Measurements from ENCODE around the gene CBX8.

The CBX8 gene

DNA sequence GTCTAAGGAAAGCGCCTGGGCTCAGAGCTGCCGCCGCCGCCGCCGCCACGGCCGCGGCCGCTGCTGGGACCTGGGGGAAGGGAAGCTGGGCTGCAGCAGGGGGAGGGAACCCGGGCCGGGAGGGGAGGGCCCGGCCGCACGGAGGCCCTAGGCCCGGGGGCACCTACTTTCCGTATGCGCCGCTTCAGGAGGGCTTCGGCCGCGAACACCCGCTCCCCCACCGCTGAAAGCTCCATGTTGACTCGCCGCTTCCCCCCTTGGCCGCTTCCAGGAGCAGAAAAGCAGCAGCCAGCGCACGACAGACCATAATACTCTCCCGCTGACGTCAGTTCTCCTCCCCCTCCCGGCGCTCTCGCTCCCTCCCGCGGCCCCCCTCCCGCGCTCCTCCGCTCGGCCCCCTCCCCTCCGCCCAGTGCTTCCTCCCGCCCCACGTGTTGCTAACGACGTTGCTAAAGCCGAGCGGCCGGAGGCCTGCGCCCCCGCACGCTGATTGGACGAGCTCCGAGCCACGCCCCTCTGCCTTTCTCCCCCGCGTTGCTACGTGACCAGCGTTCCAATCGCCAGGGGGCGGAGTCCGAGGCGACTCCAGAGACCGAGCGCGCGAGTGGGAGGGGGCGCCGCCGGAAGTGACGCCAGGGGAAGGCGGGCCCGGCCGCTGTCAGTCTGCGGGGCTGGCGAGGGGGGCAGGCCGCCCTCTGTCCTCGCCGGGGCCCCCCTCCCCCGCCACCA is at the start of gene CBX8:
Gene CBX8, minus strand, starts transcription at position 315 of the 729 bp plus-strand sequence. Its CDS starts 79 bp downstream, at position 236.
- peak; percentile 99 for DNase-seq (ENCODE audit: low read depth, low spot score)

DNA sequence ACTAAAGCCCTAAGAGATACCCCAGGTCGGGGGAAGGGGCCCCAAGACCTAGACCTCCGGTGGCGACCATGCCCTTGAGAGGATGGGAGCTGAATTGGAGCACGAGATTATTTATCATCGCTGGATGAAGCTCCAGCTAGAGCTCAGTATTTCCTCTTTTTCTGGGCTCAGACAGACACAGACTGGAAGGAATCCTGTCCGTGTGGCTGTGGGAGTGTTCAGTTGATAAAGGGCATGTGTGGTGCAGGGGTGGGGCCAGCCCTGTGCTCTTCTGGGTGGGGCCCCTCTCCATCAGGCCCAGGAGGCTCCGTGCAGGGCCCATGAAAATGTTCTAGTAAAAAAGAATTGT is 48.7 kb upstream of the CBX8 start:
- DNase-seq (ENCODE audit: low read depth, low spot score): no peak

DNA sequence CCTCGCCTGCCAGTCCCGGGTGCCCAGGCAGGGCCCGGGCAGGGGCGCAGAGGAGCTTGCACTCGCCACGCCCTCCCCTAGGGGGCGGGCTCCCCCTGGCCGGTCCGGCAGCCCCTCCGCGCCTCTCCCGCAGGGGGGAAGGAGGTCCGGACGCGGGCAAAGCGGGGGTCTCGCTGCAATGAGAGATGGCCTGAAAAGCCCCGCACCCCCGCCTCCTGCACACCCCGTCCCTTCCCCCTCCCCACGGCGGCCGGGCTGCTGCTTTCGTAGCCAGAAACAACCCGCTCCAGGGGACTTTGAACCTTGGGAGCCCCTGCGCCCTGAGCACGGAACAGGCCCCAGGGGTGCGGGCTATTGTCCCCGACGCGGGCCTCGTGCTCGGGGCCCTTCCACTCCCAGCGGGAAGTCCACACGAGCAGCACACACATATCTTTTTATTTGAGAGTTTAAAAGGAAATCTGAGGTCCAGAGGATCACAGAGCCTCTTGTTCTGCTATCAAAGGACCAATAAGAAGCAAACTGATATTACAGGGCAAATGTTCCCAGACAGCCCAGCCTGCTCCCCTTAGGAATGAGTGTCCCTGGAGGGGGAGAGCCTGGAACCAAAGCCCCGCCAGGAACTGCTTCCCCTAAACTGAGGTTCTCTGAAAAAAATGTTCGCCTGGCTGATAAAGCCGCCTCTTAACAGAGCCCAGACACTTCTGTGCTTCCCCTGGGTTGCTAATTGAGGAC is 48.2 kb upstream of the CBX8 start:
- no peak for DNase-seq (ENCODE audit: low read depth, low spot score)

DNA sequence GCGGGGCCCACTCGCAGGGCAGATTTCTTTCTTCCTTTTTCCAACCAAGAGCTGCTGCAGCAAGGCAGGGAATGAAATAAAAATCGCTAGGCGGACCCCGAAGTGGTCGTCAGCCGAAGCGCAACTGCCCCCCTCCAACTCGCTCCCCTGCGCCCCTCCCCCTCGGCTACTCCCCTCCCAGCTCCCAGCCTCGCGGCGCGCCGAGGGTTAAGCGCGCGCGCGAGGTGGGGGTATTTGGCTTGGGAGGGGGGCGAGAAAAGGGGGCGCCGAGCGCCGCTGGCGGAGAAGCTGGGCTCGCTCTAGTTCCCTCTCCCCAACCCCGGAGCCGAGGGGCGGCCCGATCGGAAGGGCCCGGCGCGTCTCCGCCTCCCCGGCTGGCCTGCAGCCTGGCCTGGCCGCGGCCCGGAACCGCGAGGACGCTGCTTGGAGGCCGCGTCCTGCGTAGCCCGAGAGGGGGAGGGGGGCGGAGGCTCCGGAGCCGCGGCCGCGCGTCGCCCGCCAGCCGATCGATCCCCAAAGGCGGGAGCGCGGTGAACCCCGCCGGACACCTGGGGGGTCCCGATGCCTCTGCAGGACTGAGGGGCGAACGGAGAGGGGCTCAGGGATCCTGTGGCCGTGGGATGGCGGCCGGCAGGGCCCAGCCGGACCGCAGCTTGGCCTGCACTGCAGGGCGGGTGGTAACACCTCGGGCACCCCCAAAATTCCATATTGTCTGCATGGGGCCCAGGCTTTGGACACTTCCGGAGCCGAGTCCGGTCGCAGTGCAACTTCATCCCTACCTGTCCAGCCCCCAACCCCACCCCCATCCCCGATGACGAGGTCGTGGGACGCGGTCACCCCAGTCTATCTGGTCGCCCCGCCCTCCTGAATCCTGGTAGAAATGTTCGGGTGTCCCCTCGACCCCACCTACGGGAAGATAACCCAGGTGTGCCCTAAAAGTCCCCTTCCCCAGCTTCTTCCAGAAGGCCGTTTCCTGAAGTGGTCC is 47.2 kb upstream of the CBX8 start:
- DNase-seq (ENCODE audit: low read depth, low spot score): no peak

DNA sequence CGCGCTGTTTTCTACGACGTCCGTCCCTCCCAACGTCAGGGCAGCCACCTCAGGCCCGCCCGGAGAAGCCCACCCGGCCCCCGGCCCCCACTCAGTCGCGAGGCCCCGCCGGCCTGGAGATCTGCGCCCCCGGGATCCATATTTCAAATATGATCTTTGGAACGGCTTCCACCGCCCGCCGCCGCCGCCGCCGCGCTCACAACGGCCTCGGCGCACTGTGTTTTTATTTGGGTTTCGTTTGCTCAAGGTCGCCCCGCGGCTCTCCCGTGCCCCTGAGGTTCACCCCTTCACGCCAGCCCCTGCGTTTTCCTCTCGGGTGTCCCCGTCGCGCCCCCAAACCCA is 46.6 kb upstream of the CBX8 start:
- DNase-seq (ENCODE audit: low read depth, low spot score): no peak

DNA sequence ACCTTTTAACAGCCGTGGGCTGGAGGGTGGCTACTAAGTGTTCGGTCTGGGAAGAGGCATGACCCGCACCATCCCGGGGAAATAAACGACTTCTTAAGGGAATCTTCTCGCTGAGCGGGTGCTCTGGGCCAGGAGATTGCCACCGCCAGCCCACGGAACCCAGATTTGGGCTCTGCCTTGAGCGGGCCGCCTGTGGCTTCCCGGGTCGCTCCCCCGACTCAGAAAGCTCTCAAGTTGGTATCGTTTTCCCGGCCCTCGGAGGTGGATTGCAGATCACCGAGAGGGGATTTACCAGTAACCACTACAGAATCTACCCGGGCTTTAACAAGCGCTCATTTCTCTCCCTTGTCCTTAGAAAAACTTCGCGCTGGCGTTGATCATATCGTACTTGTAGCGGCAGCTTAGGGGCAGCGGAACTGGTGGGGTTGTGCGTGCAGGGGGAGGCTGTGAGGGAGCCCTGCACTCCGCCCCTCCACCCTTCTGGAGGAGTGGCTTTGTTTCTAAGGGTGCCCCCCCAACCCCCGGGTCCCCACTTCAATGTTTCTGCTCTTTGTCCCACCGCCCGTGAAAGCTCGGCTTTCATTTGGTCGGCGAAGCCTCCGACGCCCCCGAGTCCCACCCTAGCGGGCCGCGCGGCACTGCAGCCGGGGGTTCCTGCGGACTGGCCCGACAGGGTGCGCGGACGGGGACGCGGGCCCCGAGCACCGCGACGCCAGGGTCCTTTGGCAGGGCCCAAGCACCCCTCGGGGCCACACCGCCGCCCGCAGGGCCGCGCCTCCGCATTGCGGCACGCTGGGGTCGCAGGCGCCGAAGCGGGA is 46.0 kb upstream of the CBX8 start:
- DNase-seq (ENCODE audit: low read depth, low spot score): no peak

DNA sequence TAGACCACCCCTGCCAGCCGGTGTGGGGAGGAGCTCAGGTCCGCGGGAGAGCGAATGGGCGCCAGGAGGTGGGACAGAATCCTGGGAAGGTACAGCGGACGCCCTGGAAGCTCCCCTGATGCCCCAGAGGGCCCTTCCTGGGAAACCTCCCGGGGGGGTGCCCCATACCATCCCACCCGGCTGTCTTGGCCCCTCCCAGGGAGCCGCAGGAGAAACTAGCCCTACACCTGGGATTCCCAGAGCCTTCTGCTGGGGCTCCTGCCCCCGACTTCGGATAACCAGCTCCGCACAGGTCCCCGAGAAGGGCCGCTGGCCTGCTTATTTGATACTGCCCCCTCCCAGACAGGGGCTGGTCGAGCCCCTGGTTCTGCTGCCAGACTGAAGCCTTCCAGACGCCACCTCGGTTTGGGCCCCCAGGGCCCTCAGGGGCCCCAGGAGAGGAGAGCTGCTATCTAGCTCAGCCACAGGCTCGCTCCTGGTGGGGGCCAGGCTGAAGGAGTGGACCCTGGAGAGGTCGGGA is 45.3 kb upstream of the CBX8 start:
- no peak for DNase-seq (ENCODE audit: low read depth, low spot score)

DNA sequence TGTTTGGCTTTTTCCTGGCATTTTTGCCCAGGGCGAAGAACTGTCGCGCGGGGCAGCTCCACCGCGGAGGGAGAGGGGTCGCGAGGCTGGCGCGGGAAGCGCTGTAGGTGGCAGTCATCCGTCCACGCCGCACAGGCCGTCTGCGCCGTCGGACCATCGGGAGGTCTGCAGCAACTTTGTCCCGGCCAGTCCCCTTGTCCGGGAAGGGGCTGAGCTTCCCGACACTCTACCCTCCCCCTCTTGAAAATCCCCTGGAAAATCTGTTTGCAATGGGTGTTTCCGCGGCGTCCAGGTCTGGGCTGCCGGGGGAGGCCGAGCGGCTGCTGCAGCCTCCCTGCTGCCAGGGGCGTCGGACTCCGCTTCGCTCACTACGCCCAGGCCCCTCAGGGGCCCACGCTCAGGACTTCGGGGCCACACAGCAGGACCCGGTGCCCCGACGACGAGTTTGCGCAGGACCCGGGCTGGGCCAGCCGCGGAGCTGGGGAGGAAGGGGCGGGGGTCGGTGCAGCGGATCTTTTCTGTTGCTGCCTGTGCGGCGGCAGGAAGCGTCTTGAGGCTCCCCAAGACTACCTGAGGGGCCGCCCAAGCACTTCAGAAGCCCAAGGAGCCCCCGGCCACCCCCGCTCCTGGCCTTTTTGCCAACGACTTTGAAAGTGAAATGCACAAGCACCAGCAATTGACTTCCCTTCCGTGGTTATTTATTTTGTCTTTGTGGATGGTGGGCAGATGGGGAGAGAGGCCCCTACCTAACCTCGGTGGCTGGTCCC is 44.7 kb upstream of the CBX8 start:
- DNase-seq (ENCODE audit: low read depth, low spot score): no peak

DNA sequence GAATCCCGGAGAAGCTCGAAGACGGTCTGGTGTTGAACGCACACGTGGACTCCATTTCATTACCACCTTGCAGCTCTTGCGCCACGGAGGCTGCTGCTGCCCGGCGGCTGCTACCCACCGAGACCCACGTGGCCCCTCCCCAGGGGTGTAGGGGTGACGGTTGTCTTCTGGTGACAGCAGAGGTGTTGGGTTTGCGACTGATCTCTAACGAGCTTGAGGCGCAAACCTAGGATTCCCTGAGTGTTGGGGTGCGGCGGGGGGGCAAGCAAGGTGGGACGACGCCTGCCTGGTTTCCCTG is 44.1 kb upstream of the CBX8 start:
- no peak for DNase-seq (ENCODE audit: low read depth, low spot score)

DNA sequence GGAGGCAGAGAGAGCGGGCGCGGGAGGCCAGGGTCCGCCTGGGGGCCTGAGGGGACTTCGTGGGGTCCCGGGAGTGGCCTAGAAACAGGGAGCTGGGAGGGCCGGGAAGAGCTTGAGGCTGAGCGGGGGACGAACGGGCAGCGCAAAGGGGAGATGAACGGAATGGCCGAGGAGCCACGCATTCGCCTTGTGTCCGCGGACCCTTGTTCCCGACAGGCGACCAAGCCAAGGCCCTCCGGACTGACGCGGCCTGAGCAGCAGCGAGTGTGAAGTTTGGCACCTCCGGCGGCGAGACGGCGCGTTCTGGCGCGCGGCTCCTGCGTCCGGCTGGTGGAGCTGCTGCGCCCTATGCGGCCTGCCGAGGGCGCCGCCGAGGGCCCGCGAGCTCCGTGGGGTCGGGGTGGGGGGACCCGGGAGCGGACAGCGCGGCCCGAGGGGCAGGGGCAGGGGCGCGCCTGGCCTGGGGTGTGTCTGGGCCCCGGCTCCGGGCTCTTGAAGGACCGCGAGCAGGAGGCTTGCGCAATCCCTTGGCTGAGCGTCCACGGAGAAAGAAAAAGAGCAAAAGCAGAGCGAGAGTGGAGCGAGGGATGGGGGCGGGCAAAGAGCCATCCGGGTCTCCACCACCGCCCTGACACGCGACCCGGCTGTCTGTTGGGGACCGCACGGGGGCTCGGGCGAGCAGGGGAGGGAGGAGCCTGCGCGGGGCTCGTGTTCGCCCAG is 43.6 kb upstream of the CBX8 start:
- DNase-seq (ENCODE audit: low read depth, low spot score): no peak

DNA sequence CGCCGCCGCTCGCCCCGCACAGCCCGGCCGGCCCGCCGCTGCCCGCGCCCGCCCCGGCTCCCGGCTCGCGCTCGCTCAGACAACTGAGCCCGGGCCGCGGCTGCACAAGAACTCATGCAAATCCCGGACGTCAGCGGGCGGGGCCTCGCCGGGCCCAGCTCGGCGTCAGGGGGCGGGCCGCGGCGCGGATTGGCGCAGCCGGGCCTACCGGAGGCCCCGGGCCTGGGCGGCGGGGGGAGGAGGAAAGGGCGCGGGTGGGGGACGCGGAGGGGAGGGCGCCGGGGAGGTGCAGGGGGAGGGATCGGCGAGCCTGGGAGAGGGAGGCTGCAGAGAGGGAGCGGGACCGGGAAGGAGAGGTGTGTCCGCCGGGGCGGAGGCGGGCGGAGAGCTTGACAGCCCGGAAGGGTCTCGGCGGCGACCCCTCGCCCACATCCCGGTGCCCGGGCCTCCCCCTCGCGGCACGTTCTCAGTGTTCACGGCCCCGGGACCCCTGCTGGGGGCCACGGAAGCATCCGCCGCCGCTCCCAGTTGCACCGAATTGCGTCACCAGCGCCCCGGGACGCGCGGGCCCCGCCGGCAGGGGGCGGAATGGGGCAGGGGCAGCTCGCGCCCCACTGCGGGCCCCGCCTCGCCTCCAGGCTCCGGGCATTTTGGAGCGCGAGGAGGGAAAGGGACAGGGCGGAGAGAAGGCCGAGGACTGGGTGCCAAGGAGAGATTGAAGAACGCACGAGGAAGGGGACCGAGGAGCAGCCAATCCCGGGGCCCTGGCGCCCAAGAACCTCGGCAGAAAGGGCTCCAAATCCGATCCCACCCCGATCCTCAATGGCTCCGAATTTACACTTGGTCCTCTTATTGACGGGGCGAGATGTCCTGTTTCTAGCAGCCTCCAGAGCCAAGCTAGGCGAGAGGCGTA is 42.7 kb upstream of the CBX8 start, which contains the start of gene CBX4:
Gene CBX4, minus strand, starts transcription at position 85 of the 913 bp plus-strand sequence. CDS start 189 bp downstream, outside the sequence.
- DNase-seq (ENCODE audit: low read depth, low spot score): peak; percentile 67

DNA sequence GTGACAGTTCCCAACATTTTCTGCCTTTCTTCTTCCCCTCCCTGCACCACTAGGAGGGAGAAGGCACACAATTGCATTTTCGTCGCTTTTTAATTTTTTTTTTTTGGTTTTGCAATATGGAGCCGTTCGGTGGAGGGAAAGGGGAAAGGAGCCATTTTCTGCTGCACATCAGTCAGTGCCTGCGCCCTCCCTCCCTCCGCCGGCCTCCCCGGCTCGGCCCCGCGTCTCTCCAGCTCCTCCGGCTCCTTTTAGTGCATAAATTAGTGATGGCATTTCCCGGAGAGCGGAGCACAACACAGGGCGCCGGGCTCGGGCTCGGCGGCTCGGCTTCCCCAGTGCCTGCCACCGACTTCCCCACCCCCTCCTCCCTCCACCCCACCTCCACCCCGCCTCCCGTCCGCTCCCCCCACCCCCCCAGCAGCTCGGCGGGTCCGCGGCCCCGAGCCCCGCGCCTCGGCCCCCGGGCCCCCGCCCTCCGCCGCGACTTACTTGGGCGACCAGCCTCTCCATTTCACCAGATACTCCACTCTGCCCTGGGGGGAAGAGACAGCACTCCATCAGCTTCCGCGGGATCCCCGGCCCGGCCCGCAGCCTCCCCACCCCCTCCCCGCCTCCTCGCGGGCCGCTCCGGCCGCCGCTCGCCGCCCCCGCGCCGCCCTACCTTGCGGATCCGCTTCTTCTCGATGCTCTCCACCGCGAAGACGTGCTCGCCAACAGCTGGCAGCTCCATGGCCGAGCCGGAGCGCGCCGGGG is 41.8 kb upstream of the CBX8 start:
- DNase-seq (ENCODE audit: low read depth, low spot score): no peak

DNA sequence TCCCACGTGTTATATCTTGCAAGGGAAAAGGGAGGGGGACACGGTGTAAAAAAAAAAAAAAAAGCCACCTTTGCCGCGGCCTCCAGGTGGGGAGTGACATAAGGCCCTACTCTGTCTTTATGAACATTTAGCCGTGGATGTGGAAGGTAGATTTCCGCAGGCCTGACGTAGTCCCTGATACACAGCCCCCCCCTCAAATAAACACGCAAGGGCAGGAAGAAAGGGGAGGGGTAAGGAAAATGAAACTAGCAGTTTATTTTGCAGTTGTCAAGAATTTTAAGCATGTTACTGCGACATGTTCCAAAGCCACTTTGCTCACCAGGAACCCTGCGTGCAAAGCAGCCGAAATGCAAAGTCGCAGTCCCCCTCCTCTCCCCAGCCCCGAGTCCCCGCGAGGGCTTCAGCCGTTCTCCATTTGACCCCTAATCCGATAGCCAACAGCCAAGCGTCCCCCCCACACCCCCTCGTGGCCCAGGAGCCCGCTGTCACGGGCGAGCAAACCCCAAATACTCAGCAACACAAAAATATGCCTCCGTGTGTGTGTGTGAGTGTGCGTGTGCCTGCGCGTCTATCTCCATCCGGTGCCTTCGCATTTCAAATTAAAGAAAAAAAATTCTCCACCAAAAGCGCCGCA is 41.1 kb upstream of the CBX8 start:
- no peak for DNase-seq (ENCODE audit: low read depth, low spot score)

DNA sequence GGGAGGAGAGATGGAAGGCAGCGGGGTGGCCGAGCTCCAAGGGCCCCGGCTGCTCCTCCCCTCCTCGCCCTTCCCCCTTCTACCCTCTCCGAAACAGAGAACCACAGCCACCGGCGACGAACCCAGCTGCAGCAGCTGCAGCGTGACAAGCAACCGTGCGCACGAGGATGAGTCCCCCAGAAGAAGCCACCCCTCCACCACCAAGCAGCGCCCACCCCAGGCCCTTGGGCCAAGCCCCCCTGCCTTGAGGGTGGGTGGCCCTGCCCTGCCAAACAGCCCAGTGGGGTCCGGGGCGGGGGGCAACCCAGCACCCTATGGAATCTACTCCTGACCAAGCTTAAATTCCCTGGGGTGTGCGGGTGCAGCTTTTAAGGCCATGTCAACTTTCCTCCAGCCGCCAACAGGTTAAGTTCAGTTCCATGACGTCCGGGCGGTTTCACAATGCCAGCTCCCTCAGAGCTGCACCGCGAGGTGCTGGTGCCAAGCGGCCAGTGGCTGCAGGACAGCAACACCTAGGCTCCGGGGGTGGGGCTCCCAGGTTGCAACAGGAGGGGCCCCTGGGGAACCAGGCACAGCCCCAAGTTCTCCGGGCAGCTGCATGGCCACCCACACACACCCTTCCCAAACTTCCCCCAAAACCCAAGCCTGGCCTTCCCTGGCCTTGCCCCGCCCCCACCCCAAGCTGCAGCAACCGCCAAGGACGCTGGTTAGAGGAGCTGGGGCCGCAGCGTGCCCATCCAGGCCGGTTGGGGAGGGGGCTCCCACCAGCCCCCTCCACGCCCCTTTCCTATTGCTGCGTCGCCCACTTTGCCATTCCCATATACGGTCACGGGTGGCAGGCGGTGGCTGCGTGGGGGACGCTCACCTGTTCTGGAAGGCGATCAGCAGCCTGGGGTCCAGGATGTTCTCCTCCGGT is 40.4 kb upstream of the CBX8 start:
- DNase-seq (ENCODE audit: low read depth, low spot score): no peak

DNA sequence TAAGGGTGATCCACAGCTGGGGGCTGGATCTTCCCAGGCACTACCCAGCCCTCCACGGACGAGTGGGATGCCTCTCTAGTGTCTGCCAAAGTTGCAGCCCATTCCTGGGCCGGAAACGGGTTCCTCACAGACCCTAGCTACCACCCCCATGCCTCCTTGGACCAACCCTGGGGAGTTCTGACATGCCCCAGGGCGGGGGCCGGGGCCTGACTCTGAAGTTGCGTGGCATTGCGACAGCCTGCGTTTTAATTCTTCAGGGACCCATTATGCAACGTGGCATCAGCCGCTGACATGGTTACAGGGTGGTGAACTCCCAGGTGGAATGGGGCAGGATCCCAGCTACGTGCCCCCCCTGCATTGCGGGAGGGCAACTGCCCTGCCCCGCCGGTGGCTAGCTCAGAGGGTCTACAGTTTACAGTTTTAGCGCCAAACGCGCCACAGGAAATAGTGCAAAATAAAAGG is 39.7 kb upstream of the CBX8 start:
- DNase-seq (ENCODE audit: low read depth, low spot score): no peak

DNA sequence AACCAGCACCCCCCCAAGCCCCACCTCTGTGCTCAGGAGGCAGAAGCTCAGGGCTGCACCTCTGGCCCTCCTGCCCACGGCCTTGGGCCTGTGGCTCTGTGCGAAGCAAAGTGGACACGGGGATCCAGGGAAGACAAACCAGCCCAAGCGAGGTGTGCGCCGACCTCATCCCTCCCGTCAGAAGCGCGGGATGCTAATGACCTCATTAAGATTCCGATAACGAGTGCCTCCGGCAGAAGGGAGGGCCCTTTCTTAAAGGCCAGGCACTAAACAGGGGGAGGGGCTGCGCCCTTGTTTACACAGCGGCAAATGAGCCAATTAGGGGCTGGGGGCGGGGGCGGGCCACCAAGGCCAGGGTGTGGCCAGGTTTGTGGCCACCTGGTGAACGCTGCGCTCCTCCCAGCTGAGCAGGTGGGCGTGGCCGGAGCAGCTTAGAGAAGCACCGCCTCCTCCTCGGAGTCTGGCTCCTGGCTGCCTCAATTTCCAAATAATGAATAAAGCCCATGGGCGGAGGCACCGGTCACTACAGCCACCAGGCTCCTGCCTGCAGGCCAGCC is 39.2 kb upstream of the CBX8 start:
- no peak for DNase-seq (ENCODE audit: low read depth, low spot score)
